B cell (primary cell): ENCODE results near the gene PLIN4.

Source experiments
- CTCF ChIP-seq: fragments of 200-600 bp; IDR thresholded peaks from one replicate; pipeline ENCODE4 v1.8.0; 2022; ENCODE audit warnings: antibody characterized with exemption, mild to moderate bottlenecking
- EZH2 ChIP-seq: IDR thresholded peaks from 2 replicates; pipeline ENCODE4 v1.6.1; 2012; ENCODE audit warnings: borderline replicate concordance, low read depth, mild to moderate bottlenecking, moderate library complexity, low read length; ENCODE audit not compliant: insufficient read depth, poor library complexity, severe bottlenecking

- TF ChIP-seq CTCF: no peak
- TF ChIP-seq EZH2: no peak
Observed at GRCh38 chr19:4536798-4537197, 18.5 kb upstream of the PLIN4 start.
